ENCODE data around the gene WDPCP. TPM values are rescaled to one million over a fixed set of nuclear protein-coding genes. Genes with fewer than 3 reads are reported as not detected.
A peak's percentile ranks its signal among the peaks of the same experiment; 100 is the strongest.
"Not testable (repeated sequence)": the region's sequence is repeated elsewhere in the genome, so short reads cannot be mapped to it uniquely, and the experiment has no call there.

The WDPCP gene, protein sequence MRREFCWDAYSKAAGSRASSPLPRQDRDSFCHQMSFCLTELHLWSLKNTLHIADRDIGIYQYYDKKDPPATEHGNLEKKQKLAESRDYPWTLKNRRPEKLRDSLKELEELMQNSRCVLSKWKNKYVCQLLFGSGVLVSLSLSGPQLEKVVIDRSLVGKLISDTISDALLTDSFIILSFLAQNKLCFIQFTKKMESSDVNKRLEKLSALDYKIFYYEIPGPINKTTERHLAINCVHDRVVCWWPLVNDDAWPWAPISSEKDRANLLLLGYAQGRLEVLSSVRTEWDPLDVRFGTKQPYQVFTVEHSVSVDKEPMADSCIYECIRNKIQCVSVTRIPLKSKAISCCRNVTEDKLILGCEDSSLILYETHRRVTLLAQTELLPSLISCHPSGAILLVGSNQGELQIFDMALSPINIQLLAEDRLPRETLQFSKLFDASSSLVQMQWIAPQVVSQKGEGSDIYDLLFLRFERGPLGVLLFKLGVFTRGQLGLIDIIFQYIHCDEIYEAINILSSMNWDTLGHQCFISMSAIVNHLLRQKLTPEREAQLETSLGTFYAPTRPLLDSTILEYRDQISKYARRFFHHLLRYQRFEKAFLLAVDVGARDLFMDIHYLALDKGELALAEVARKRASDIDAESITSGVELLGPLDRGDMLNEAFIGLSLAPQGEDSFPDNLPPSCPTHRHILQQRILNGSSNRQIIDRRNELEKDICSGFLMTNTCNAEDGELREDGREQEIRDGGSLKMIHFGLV
- total RNA-seq (2014; rRNA removed; shearing (Covaris generic)), result 3.0 and 4.8 TPM in 2 replicates

DNA sequence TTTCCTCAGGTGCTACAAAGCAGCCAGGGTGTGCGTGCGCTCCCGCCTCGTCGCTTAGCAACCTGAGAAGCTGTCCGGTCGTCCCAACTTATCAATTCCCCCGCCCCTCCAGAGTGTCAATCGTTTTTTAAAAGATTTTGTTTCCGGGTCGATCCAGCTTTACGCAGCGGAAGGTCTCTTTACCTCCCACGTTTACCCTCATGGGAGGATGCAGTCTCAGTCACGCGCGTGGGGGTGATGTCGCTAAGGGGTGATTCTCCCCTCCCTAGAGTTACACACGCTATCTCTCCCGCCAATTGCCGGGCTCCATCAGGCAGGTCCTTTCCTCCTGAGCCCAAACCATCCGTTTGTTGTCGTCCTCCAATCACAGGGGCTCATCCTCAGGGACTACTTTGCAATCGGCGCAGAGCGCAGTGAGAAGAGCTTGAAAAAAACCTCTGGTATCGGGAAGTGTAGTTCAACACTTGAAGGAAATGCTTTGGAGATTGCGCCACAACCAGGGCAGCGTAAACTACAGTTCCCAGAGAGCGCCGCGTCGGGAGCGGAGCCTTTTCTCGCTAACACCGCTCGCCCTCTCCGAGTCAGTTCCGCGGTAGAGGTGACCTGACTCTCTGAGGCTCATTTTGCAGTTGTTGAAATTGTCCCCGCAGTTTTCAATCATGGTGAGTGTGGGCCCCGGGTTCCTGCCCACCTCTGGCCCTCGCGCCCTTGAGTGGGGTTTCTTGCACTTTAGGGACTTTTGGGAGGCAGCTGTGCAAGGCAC lies at the start of gene WDPCP, which contains the start of gene MDH1:
TSS of gene WDPCP (minus strand) at position 93 of the 763 bp plus-strand sequence. CDS start 206 bp downstream, outside the sequence.
TSS of gene MDH1 (plus strand) at position 579 of the 763 bp plus-strand sequence. CDS start at position 660, 81 bp downstream.
- DNase-seq (ENCODE audit: low spot score), result peak; percentile 97

- no peak for DNase-seq (ENCODE audit: low spot score)
Measured at GRCh38 chr2:63632382-63632781, 44.1 kb upstream of the WDPCP start.

DNA sequence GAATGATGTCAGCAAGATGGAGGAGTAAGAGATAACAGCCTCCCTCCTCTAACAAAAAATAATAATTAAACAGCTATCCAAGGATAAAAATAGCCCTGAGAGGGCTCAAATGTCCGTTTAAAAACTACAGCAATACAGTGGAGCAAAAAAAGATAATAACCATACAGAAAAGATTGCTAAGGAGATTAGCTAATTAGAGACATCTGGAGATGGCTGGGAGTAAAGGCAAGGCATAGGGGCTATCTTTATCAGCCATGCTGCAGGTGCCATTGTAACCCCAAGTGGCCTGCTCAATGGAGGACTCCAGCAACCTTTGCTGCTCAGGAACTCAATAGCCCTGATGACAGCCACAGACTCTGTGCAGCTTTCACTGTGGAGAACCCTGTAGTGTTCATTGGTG lies 43.2 kb upstream of the WDPCP start:
- no peak for DNase-seq (ENCODE audit: low spot score)

- no peak for DNase-seq (ENCODE audit: low spot score)
Measured at GRCh38 chr2:63628403-63628942, 40.2 kb upstream of the WDPCP start.

DNA sequence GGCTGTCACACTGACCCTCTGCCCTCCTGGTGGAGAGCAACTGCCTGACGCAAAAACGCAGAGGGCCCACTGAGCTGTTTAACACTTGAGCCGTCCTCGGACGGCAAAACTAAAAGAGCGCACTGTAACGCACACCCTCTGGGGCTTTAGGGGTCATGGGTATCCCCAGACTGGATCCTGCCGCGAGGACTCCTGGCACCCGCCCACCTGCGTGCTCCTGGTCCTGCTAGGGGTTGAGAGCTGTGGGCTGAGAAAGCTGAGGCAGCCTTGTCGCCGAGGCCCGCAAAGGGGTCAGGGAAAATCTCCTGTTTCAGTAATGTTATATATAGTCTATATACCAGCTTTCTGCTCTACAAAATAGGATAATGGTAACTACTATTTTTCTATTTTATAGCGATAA lies 39.6 kb upstream of the WDPCP start:
- DNase-seq (ENCODE audit: low spot score), result no peak

- DNase-seq (ENCODE audit: low spot score), result not testable (repeated sequence)
Measured at GRCh38 chr2:63623763-63624162, 35.5 kb upstream of the WDPCP start.

- no peak for DNase-seq (ENCODE audit: low spot score)
Measured at GRCh38 chr2:63622751-63623150, 34.5 kb upstream of the WDPCP start.

DNA sequence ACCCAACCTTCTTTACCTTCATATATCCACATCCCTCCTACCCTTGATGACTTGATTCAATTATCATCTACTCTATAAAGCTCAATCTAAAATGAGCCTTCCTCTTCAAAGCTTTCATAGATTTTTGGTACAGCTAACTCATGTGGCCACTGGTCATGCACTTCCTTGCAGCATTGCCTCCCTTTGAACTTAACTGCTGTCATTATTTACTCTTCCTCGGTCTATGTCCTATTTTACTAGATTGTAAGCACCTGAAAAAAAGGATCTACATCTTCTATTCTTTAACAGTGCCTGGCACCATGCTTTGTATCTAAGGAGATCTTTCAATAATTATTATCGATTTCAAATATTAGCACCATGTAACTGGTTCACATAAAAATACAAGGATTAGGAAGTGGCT lies 31.1 kb upstream of the WDPCP start:
- no peak for DNase-seq (ENCODE audit: low spot score)

GRCh38 chr2:63617366-63617765 lies 29.1 kb upstream of the WDPCP start:
- DNase-seq (ENCODE audit: low spot score), result no peak

DNA sequence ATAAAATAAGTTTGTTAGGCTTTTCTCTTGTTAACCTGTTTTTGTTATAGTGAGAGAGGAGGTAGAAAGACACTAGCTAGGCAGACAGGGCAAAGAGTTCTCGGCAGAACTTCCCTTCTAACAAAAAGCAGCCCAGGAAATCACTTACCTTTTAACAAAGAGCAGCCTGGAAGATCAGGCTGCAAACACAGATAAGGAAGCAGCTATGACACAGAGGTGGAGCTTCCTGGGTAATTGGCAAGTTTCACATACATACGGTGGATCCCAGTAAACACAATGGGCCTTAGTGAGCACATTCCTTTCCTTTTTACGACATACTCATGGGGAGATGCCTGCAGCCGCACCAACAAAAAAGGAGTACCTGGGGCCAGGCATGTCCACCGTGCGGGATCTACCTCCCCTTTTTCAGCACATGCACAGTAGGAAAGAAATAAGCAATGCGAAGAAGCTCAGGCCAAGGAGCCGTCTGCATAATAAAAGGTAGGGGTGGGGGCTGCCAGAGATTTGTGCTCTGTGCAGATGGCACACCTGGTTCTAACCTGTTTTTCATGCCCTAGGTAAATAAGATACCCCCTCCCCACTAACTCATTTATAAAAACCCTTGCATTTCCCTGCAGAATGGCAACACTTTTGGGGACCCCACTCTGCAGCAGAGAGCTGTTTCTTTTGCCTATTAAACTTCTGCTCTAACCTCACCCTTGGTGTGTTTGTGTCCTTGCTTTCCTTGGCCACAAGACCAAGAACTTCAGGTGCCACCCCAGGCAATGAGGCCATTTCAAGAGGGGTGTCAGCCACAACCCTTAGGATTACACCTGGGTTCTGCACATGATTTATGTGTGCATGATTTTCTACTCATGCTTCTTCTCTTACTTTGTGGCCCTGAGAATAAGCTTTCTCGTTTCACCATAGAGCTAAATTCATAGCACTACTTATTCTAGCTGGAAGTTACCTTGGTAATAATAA lies 27.0 kb upstream of the WDPCP start:
- no peak for DNase-seq (ENCODE audit: low spot score)

GRCh38 chr2:63614448-63614968 lies 26.2 kb upstream of the WDPCP start:
- peak; percentile 67 for DNase-seq (ENCODE audit: low spot score)

DNA sequence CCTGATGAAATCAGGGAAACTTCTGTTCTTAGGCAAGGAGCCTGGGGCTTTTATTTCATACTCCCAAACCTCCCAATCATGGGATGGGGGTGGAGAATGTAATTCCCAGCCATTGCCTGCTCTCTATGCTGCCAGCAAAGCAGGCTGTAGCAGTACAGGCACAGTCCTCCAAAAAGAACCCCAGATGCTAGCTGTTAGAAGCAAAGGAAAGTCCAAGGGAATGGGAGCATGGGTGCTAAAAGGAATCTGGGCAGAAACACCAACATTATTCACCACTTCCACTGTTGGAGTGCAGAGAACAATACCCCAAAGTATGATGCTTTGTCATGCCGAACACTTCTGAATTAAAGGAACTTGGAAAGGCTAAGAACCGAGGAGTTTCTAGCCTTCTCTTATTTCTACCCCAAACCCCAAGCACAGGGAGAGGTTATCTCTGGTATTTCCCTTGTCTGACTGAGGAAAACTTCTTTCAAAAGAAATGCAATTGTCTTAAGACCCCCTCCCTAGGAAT lies 25.2 kb upstream of the WDPCP start:
- no peak for DNase-seq (ENCODE audit: low spot score)

GRCh38 chr2:63610525-63610924 lies 22.2 kb upstream of the WDPCP start:
- no peak for DNase-seq (ENCODE audit: low spot score)

GRCh38 chr2:63608865-63609264 lies 20.6 kb upstream of the WDPCP start:
- DNase-seq (ENCODE audit: low spot score), result not testable (repeated sequence)

- no peak for DNase-seq (ENCODE audit: low spot score)
Measured at GRCh38 chr2:63604666-63605065, 16.4 kb upstream of the WDPCP start.

DNA sequence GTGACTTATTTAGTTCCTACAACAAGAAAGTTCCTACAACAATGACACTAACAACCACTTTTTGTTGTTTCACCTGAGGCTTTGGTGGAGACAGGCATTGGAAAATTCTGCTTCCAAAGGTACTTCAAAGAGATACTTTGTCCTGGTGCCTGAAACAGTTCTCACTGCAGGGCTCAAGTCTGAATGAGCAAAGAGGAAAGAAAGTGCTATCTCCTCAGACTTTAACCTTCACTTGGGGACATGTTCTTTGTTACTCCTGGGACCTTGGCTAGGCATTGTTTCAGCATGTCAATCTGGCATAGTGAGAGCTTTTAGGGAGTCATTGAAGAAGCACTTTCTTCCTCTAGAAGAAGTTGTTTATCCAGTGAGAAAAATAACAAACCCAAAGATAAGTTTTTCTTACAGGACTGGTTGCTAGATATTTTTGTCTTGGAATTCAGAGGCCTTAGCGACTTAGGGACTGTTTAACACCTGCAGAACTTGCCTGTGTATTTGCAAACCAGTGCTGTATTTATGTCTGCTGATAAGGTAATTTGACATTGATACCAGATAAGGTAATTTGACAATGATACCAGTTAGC lies 12.7 kb upstream of the WDPCP start:
- no peak for DNase-seq (ENCODE audit: low spot score)

DNA sequence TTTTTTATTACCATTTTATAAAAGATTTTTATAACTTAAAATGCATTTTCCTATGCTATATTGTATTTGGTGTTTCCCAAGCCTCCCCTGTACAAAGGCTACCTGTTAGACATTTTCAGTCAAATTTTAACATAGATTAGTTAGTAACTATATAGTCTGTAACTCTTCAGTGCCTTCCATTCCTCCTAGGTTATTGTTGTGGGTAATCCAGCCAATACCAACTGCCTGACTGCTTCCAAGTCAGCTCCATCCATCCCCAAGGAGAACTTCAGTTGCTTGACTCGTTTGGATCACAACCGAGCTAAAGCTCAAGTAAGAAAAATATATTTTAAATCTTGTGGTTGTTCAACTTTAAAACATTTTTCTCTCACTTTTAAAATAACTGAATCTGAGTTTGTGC lies 10.7 kb upstream of the WDPCP start:
- DNase-seq (ENCODE audit: low spot score), result no peak

DNA sequence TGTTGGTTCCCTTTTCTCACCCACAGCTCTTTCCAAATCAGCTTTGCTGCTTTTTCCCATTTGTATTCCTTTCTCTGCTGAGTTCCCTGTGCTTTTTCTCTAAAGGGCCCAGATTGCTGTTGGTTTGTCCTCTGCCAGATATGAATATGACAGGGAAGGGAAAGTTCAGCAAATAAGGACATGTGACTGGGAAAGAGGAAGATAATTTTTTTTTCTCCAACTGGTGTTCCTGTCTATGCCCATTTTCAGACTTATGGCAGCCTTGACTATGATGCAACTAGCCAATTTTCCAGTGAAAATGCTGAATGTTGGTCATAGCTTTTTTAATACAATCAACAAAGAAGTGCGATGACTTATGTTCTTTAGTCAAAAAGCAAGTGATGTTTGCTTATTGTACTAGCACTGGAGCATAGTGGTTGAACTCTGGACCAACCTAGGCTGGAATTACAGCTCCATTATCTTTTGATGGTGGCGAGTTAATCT lies 8.2 kb upstream of the WDPCP start:
- no peak for DNase-seq (ENCODE audit: low spot score)

DNA sequence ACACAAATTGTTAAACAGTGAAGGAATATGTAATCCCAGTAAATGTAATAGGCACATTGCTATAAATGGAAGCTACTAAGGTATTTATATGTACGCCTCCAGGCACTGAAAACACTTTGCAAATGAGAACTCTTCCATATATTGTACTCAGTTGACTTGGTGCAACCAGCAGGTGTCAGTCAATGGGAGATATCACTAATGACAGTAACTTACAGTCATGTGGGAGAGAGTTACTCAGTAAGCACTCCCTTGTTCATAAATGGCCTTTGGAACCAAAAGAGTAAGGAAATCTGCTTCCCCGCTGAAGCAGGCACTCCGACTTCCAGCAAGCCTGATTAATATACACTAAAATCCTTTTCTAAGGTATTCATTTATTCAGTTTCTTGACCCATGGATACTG lies 6.4 kb upstream of the WDPCP start:
- DNase-seq (ENCODE audit: low spot score), result peak; percentile 9
